B cell (primary cell): ENCODE measurements around the gene SELL. TPM values are rescaled to one million over a fixed set of nuclear protein-coding genes. Genes with fewer than 3 reads are reported as not detected.
"Not testable (repeated sequence)": the region's sequence is repeated elsewhere in the genome, so short reads cannot be mapped to it uniquely, and the experiment has no call there.

Source experiments
- ATAC-seq: fragments of 200-7000 bp; cut with Tn5 transposase; one replicate; pipeline ENCODE4 v1.10.0; 2021; ENCODE audit warnings: low read depth, mild to moderate bottlenecking, moderate number of reproducible peaks, moderate library complexity
- CTCF ChIA-PET: fragments of 350-600 bp; sonication (Branson Sonifier 250); formaldehyde crosslinking; loops from one replicate; lab custom pipeline; 2021; ENCODE audit warnings: antibody characterized with exemption, inconsistent platforms; lab: Charles Lee
- POLR2A ChIA-PET: fragments of 350-600 bp; sonication (Branson Sonifier 250); formaldehyde crosslinking; loops from one replicate; lab custom pipeline; 2021; ENCODE audit warnings: antibody characterized with exemption; lab: Charles Lee
- DNase-seq: peaks from one replicate; pipeline ENCODE4 v3.0.0; 2013
- H2AFZ ChIP-seq: 2 replicates; pipeline ENCODE4 v1.6.1; 2012; ENCODE audit warnings: mild to moderate bottlenecking, low read depth, low read length; ENCODE audit not compliant: insufficient read depth, poor library complexity, severe bottlenecking
- H3K27ac ChIP-seq, 2 donors: 1 replicate in 1 of 2; 2 replicates in 1 of 2; pipeline ENCODE4 v1.5.1; 2012 to 2013; ENCODE audit warnings: low read length in 2 of 2, mild to moderate bottlenecking in 2 of 2, moderate library complexity in 1 of 2
- H3K27me3 ChIP-seq, 4 experiments: fragments of 200-600 bp in 1 of 4; sonication (generic) in 1 of 4; replicated peaks in 1 of 4; 1 replicate in 2 of 4; 2 replicates in 2 of 4; pipeline versions ENCODE4 v1.6.1 to v1.7.0; 2013 to 2016; ENCODE audit warnings: low read length in 3 of 4, mild to moderate bottlenecking in 2 of 4, mixed read lengths in 1 of 4, moderate library complexity in 1 of 4; ENCODE audit not compliant: insufficient read depth in 4 of 4, control insufficient read depth in 3 of 4; ENCODE audit errors: control extremely low read depth in 1 of 4
- H3K36me3 ChIP-seq, 2 experiments: replicated peaks in 1 of 2; 1 replicate in 1 of 2; 2 replicates in 1 of 2; pipeline versions ENCODE4 v1.6.1 to v1.7.1; 2013; ENCODE audit warnings: low read length in 1 of 2; ENCODE audit not compliant: insufficient read depth in 2 of 2, control insufficient read depth in 1 of 2; ENCODE audit errors: control extremely low read depth in 1 of 2, extremely low read depth in 1 of 2
- H3K4me1 ChIP-seq, 2 donors: fragments of 200-600 bp in 1 of 2; sonication (generic) in 1 of 2; 1 replicate in 1 of 2; 2 replicates in 1 of 2; pipeline versions ENCODE4 v1.5.1 to v1.6.1; 2013 to 2017; ENCODE audit warnings: low read length in 2 of 2; ENCODE audit not compliant: control insufficient read depth in 2 of 2, insufficient read depth in 2 of 2
- H3K4me2 ChIP-seq: replicated peaks from 2 replicates; pipeline ENCODE3; 2012; ENCODE audit warnings: mild to moderate bottlenecking, low read depth, low read length; ENCODE audit not compliant: poor library complexity, severe bottlenecking
- H3K4me3 ChIP-seq, 5 experiments: fragments of 200-600 bp in 1 of 5; sonication (generic) in 1 of 5; 1 replicate in 3 of 5; 2 replicates in 2 of 5; pipeline versions ENCODE4 v1.5.1 to v1.7.0; 2011 to 2016; ENCODE audit warnings: low read length in 4 of 5, mild to moderate bottlenecking in 4 of 5, low read depth in 2 of 5, control low read depth in 1 of 5, moderate library complexity in 1 of 5; ENCODE audit not compliant: insufficient read depth in 1 of 5; ENCODE audit errors: control extremely low read depth in 1 of 5, extremely low read depth in 1 of 5
- H3K79me2 ChIP-seq: fragments of 200-600 bp; sonication (generic); one replicate; pipeline ENCODE4 v1.6.0; 2016; ENCODE audit warnings: low read length; ENCODE audit not compliant: control insufficient read depth, insufficient read depth
- H3K9ac ChIP-seq: fragments of 200-600 bp; sonication (generic); 2 replicates; pipeline ENCODE4 v1.6.1; 2017; ENCODE audit warnings: mild to moderate bottlenecking, low read length, moderate library complexity
- H3K9me3 ChIP-seq, 3 donors: one replicate each; pipeline versions ENCODE4 v1.6.1 to v1.7.1; 2013; ENCODE audit warnings: low read length in 2 of 3; ENCODE audit not compliant: control insufficient read depth in 2 of 3, insufficient read depth in 1 of 3; ENCODE audit errors: control extremely low read depth in 1 of 3
- H4K20me1 ChIP-seq: 2 replicates; pipeline ENCODE4 v1.6.0; 2012; ENCODE audit warnings: mild to moderate bottlenecking, low read length; ENCODE audit not compliant: insufficient read depth, control insufficient read depth, poor library complexity, severe bottlenecking
- H3K27ac Mint-ChIP-seq: one replicate; pipeline ENCODE4 v1.8.0; 2021; ENCODE audit warnings: mixed read lengths
- H3K27me3 Mint-ChIP-seq: one replicate; pipeline ENCODE4 v1.8.0; 2021; ENCODE audit warnings: mixed read lengths
- H3K4me1 Mint-ChIP-seq: one replicate; pipeline ENCODE4 v1.8.0; 2021; ENCODE audit warnings: mixed read lengths
- H3K4me3 Mint-ChIP-seq: one replicate; pipeline ENCODE4 v1.8.0; 2021; ENCODE audit warnings: mixed read lengths
- H3K9me3 Mint-ChIP-seq: one replicate; pipeline ENCODE4 v1.8.0; 2022; ENCODE audit warnings: mixed read lengths; ENCODE audit not compliant: insufficient read depth
- CTCF ChIP-seq: fragments of 200-600 bp; IDR thresholded peaks from one replicate; pipeline ENCODE4 v1.8.0; 2022; ENCODE audit warnings: antibody characterized with exemption, mild to moderate bottlenecking
- EZH2 ChIP-seq: IDR thresholded peaks from 2 replicates; pipeline ENCODE4 v1.6.1; 2012; ENCODE audit warnings: borderline replicate concordance, low read depth, mild to moderate bottlenecking, moderate library complexity, low read length; ENCODE audit not compliant: insufficient read depth, poor library complexity, severe bottlenecking
- WGBS: methylation state at CpG from one replicate; pipeline ENCODE4 v1.1.5; 2013; ENCODE audit warnings: missing lambda C conversion rate; ENCODE audit not compliant: insufficient coverage; 5-methylcytosine and 5-hydroxymethylcytosine counted together
- intact Hi-C: fragments of 100-400 bp; cut with micrococcal nuclease; formaldehyde crosslinking; loops from one replicate; pipeline ENCODE4 v1.10.0; 2022
- polyA plus RNA-seq: library from polyadenylated mRNA; depleted of rRNA; stranded (reverse); fragments of >200 nt; gene quantifications from 2 replicates; pipeline ENCODE4 v1.2.3, GENCODE V29; 2012
- total RNA-seq, 2 donors: library from RNA; stranded (reverse); fragments of 120-200 nt in 1 of 2; gene quantifications; 1 replicate in 1 of 2; 2 replicates in 1 of 2; pipeline versions ENCODE4 v1.2.3 to v1.2.4, GENCODE V29; 2013 to 2022

SELL gene
- total and polyA plus RNA-seq, 2 donors (not counting 1 experiment from before 2014, with no cell fraction given), result 250 to 258 TPM

GRCh38 chr1:169683661-169684060 lies 27.8 kb downstream of the SELL start:
- Mint-ChIP-seq H3K4me3 (no peak overlapping the region), H3K4me1 (peaks cover 40% of the 10 kb centered on the region), H3K27me3 (no peaks in the 10 kb centered on the region), H3K9me3 (no peaks in the 10 kb centered on the region), H3K27ac (no peak overlapping the region)
- intact Hi-C loops, result loop anchor here (10.0 kb wide), 1 partner anchor 391 kb away; the partner anchor contains the start of gene KIFAP3
- peak overlapping the region; percentile 24 for H2AFZ ChIP-seq
- peak overlapping the region; percentile 88 to 92 for H3K27ac ChIP-seq
- ChIA-PET CTCF (interaction anchor here (2.1 to 9.2 kb wide), 3 partner anchors 8 to 82 kb away, joined by 10 to 101 read pairs (median 80); no protein-coding TSS in a partner anchor), POLR2A (interaction anchor here (4.0 kb wide), 1 partner anchor 9 kb away, joined by 35 read pairs; no protein-coding TSS in a partner anchor)
- no peaks in the 10 kb centered on the region for H4K20me1 ChIP-seq
- TF ChIP-seq EZH2, result no peak
- no peak for TF ChIP-seq CTCF
- WGBS, result 50% methylated on average over 2 of the region's 3 CpGs
- peak overlapping the region; percentile 3 for H3K9ac ChIP-seq
- no peaks in the 10 kb centered on the region for H3K9me3 ChIP-seq
- H3K27me3 ChIP-seq, result no peaks in the 10 kb centered on the region
- H3K4me3 ChIP-seq, result peak overlapping the region in 1 of 5 experiments; percentile 2
- no peak for ATAC-seq
- peaks cover 91 to 99% of the 10 kb centered on the region in 2 donors for H3K4me1 ChIP-seq
- peaks cover 38% of the 10 kb centered on the region for H3K79me2 ChIP-seq
- H3K36me3 ChIP-seq, result no peaks in the 10 kb centered on the region
- DNase-seq, result peak; percentile 6
- peak overlapping the region; percentile 58 for H3K4me2 ChIP-seq

DNA sequence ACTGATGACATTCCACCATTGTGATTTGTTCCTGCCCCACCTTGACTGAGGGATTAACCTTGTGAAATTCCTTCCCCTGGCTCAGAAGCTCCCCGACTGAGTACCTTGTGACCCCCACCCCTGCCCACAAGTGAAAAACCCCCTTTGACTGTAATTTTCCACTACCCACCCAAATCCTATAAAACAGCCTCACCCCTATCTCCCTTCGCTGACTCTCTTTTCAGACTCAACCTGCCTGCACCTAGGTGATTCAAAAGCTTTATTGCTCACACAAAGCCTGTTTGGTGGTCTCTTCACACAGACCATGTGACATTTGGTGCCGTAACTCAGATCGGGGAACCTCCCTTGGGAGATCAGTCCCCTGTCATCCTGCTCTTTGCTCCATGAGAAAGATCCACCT lies 28.3 kb downstream of the SELL start:
- H3K27me3 Mint-ChIP-seq, H3K9me3 ChIP-seq, H4K20me1 ChIP-seq, H3K27ac Mint-ChIP-seq, ATAC-seq, H3K4me3 Mint-ChIP-seq, H3K9me3 Mint-ChIP-seq, H3K36me3 ChIP-seq, H3K27me3 ChIP-seq, DNase-seq: not testable (repeated sequence)
- Histone ChIP-seq H3K79me2 (peaks cover 34% of the 10 kb centered on the region), H3K4me1 (peaks cover 86 to 97% of the 10 kb centered on the region in 2 donors), H2AFZ (peak overlapping the region; percentile 24), H3K27ac (peak overlapping the region; percentile 88 to 92), H3K4me3 (peak overlapping the region in 1 of 5 experiments; percentile 2), H3K9ac (peak overlapping the region; percentile 3), H3K4me2 (peak overlapping the region; percentile 58)
- CTCF ChIA-PET, result interaction anchor here (2.1 to 9.2 kb wide), 4 partner anchors 9 to 81 kb away, joined by 10 to 101 read pairs (median 46); no protein-coding TSS in a partner anchor
- H3K4me1 Mint-ChIP-seq, result peaks cover 37% of the 10 kb centered on the region
- POLR2A ChIA-PET, result interaction anchor here (1.0 to 4.0 kb wide), 2 partner anchors 10 to 24 kb away, joined by 3 to 35 read pairs; no protein-coding TSS in a partner anchor
- 35% methylated on average over 3 of the region's 4 CpGs for WGBS
- intact Hi-C loops, result loop anchor here (10.0 kb wide), 1 partner anchor 392 kb away; the partner anchor contains the start of gene KIFAP3
